NCI-H128 (cell line): ENCODE measurements around the gene TAOK3.
"Not testable (repeated sequence)": the region's sequence is repeated elsewhere in the genome, so short reads cannot be mapped to it uniquely, and the experiment has no call there.

Experiments
- DNase-seq: peaks from one replicate; lab custom pipeline; 2025; ENCODE audit not compliant: unreplicated experiment; lab: John Stamatoyannopoulos, UW

The TAOK3 gene

GRCh38 chr12:118344829-118345228 is 27.9 kb downstream of the TAOK3 start:
- no peak for DNase-seq

- no peak for DNase-seq
Measured at GRCh38 chr12:118342090-118342489, 30.6 kb downstream of the TAOK3 start.

- DNase-seq = no peak
Measured at GRCh38 chr12:118337194-118337838, 35.4 kb downstream of the TAOK3 start.

DNA sequence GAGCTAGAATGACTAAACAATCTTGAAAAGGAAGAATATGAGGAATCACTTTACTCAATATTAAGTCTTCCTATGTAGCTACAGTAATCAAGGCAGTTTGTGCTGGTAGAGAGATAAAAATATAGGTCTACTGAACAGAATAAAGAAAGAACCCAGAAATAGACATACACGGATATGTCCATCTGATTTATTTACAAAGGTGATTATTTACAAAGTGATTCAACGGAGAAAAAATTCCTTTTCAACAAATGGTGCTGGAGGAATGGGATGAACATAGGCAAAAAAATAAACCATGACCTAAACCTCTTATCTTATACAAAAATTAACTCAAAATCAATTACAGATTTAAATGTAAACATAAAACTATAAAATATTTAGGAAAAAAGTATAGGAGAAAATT is 36.6 kb downstream of the TAOK3 start:
- DNase-seq = no peak

- DNase-seq = no peak
Measured at GRCh38 chr12:118334939-118335567, 37.7 kb downstream of the TAOK3 start.

GRCh38 chr12:118334241-118334640 is 38.5 kb downstream of the TAOK3 start:
- no peak for DNase-seq

DNA sequence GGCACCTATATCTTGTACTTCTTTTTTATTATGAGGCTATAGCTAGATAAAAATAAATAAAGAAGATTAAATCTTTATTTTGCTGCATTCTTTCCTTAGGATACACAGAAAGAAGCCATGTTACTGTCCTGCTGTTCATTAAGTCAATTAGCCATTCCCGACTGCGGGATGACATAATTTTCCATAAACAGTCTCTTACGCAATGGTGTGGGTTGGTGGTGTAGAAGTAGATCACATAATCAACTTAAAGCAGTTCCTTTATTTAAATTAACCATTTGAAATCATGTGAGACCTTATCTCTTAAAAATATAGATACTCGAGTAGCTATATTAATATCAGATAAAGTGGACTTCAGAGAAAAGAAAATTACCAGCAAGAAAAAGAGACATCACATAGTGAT is 40.2 kb downstream of the TAOK3 start:
- DNase-seq = no peak

DNA sequence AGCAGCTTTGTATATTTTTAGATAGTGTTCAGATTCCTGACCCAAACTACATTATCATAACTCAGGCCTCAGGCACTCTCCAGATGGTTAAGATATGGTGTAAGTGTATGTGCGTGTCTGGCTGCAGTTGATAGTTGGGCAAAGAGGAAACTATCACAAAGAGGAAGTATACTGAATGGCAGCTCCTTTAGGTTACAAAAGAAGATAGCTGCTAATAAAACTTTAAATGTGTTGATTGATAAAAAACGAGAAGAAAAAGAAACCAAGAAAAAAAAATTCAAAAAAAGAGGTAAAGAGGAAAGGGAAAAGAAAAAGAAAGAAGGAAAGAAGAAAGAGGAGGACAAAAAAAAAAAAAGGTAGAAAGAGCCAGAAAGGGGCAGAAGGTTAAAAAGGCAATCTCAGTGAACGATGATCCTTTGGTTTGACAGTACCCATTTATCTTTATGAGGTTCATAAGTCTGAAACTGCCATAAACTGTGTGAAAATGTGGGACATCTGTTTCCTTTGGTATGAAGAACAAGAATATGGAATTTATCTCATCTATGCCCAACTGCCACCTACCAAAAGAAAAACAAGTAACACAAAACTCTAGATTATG is 42.2 kb downstream of the TAOK3 start:
- DNase-seq = no peak

DNA sequence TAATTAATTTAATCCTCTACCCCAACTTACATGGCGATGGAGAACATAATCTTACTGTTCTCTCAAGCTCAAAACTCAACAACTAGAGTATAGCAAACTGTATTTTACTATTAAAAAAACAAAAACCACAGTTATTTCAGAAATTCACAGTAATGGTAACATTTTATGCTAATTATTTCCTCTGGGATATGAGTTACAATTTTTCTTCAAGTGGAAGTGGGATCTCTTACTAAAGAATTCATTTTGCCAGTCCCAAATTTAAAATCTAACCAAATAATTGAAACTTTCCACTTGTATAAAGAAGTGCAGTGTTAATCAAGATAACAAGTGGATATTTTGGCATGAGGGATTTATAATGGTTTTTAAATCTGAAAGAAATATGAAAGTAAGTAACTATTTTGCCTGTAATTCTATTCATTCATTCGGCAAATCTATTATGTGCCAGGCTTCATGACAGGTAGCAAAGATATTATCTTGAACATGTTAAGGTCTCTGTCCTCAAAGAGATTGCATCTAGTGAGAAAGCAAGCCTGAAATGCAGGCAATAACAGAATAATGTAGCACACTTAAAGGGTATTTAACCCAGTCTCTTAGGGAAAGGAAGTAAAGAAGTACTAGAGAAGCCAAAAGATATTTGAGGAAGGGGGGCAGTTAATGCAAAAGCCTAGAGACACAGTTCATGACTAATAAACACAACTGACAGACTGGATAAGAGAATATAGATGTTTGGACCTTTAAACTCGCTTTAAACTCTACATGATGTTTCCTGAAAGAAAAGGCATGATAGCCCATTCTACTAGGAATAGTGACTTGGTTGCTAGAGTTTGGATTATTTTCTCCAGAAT is 44.0 kb downstream of the TAOK3 start:
- no peak for DNase-seq

DNA sequence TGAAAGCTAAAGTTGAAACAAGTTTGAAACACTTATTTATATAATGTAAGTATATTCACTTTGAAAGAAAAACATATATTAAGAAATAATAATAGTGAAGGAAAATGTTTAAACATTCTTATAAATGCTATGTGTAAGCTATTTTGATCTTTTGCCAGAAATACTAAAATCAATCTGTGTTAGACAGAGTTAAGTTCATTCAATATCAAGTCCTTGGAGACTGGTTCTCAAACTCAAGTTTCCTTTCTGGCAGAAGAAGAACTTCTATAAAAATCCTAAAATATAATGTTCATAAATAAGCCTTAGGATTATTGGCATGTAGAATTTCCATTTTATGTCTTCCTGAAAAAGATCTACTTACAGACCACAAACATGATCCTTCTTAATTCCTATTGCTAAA is 45.3 kb downstream of the TAOK3 start:
- no peak for DNase-seq

GRCh38 chr12:118326991-118327390 is 45.7 kb downstream of the TAOK3 start:
- no peak for DNase-seq

- DNase-seq = no peak
Measured at GRCh38 chr12:118325081-118325480, 47.6 kb downstream of the TAOK3 start.

DNA sequence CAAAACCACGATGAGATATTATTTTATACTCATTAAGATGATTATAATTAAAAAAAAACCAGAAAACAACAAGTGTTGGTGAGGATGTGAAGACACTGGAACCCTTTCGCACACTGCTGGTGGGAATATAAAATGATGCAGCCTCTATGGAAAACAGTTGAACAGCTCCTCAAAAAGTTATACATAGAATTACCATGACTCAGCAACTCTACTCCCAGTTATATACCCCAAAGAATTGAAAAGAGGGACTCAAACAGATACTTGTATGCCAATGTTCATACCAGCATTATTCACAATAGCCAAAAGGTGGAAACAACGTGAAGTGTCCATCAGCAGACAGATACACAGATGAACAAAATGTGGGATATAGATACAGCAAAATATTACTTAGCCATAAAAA is 53.1 kb downstream of the TAOK3 start:
- DNase-seq = no peak

DNA sequence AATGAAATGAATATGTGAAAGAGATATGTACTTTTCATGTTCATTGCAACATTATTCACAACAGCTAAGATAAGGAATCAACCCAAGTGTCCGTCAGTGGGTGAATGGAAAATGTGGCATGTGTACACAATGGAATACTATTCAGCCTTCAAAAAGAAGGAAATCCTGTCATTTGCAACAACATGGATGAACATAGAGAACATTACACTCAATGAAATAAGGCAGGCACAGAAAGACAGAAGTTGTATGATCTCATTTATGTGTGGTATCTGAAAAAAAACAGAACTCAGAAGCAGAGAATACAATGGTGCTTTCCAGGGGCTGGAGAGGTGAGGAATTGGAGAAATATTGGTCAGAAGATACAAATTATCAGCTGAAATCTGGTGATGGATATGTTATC is 54.0 kb downstream of the TAOK3 start:
- DNase-seq = no peak

- no peak for DNase-seq
Measured at GRCh38 chr12:118317729-118318128, 55.0 kb downstream of the TAOK3 start.

DNA sequence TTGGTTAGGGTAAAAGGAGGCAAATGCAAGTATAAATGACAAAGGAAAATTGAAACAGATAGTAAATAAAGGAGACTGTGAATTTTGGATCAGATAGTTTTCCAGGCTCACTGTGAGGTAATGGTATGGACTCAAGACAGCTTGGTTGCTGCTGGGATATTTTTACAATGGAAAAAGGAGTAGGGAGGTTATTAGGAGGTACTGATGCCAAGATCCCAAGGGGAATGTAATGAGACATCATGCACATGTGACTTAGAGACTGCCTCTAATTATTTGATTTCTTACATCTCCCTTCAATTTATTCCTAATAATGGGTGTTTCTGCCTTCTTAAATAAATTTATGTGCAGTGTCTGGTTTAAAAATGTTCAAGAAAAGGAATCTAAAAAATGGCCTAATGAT is 56.9 kb downstream of the TAOK3 start:
- DNase-seq = no peak

GRCh38 chr12:118312578-118312977 is 60.1 kb downstream of the TAOK3 start:
- no peak for DNase-seq

GRCh38 chr12:118311666-118312065 is 61.0 kb downstream of the TAOK3 start:
- no peak for DNase-seq

DNA sequence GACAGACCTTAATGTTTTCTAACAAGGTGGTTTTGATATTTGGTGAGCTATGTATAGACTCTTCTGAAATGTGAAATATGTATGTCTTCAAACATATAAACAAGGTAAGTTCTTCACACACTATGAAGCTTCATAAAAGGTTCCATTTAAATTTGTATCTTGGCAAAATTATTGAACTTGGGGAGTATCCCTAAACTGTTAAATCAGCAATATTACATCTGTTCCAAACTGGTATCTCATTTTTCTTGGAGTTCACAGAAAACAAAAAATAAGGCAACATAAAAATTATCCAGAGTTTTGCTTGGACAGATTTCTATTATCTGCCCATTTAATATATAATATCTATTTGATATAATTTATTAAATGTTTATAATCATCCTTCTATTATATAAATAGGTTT is 62.4 kb downstream of the TAOK3 start:
- DNase-seq = no peak

DNA sequence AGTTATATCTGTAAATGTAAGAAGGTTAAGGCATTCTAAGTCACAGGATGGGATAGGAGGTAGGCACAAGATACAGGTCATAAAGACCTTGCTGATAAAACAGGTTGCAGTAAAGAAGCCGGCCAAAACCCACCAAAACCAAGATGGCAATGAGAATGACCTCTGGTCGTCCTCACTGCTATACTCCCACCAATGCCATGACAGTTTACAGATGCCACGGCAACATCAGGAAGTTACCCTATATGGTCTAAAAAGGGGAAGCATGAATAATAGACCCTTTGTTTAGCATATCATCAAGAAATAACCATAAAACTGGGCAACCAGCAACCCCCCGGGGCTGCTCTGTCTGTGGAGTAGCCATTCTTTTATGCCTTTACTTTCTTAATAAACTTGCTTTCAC is 64.7 kb downstream of the TAOK3 start:
- not testable (repeated sequence) for DNase-seq

- DNase-seq = no peak
Measured at GRCh38 chr12:118307069-118307954, 65.4 kb downstream of the TAOK3 start.
